ENCODE data around the gene CCSER1.
"Not testable (repeated sequence)": the region's sequence is repeated elsewhere in the genome, so short reads cannot be mapped to it uniquely, and the experiment has no call there.

CCSER1 gene

GRCh38 chr4:90457817-90458216 lies 330.6 kb downstream of the CCSER1 start:
- no peak for DNase-seq

GRCh38 chr4:90458576-90458975 lies 331.4 kb downstream of the CCSER1 start:
- DNase-seq, result no peak

DNA sequence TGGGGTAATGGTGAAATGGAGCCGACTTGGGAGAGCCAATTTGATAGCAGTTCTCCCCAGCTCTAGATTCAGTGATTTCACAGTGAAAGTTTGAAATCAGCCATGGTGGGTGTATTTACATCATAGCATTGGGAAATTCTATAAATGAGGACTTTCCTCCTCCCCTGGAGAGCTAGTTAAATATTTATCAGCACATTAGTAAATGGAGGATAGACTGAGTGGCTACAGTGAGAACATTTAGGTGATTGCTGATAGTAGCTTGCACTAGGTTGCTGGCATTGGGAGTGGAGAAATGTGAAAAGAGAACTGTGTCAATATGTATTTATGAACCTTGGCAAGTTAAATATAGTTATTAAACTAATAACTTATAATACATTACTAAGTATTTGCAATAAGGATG lies 347.3 kb downstream of the CCSER1 start:
- DNase-seq, result no peak

DNA sequence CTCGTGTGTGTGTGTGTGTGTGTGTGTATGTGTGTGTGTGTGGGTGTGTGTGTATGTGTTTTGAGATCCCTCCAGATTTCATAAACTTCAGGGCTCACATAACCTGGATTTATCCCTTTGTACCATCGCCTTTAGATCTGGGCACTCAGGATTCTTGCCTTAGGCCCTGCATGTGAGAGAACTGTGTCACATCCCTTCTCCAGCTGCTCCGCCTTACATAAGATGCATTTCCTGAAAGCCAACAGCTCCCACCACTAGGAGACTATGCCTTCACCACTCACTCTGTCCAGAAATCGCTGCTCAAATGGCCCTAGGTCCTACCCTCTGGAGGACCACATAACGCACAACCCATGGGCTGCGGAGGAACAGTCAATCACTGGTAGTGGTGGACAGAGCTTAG lies 348.8 kb downstream of the CCSER1 start:
- DNase-seq, result no peak

GRCh38 chr4:90476586-90476985 lies 349.4 kb downstream of the CCSER1 start:
- DNase-seq, result peak; percentile 49

- not testable (repeated sequence) for DNase-seq
Measured at GRCh38 chr4:90484894-90485293, 357.7 kb downstream of the CCSER1 start.

DNA sequence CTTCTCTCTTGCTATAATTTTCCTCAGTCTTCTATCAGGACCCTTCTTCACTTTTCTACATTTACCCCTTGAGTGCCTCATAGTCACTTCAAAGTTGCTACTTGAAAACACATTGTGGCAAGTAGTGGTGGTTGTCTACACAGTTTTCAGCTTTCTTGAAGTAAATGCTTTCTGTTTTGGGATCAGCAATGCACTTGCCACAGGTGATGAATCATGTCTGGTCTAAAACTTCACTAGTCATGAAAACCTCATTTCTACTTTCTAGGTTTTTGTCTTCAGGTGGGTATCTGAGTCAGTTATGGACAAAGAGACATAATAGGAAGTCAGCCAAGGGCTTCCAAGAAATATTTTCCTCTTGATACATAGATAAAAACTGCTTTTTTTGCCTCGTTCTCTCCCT lies 359.2 kb downstream of the CCSER1 start:
- no peak for DNase-seq

- no peak for DNase-seq
Measured at GRCh38 chr4:90495211-90495610, 368.0 kb downstream of the CCSER1 start.

DNA sequence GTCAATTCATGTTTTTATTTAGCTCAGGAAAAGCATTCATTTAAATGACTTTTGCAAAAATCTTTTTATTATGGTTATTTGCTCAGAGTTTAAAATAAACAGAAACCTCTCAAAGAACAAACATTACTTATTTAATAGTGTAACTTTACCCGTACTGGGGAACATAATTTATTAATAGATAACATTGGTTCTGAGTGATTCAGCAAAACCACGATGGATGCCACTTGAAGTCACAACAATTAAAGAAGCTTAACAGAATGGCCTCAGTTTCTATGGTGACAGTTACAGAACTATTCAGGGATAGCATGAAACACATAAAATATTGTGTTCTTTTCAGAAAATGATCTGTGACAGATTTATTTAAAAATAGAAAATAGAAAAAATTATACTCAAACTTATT lies 368.7 kb downstream of the CCSER1 start:
- DNase-seq, result no peak

DNA sequence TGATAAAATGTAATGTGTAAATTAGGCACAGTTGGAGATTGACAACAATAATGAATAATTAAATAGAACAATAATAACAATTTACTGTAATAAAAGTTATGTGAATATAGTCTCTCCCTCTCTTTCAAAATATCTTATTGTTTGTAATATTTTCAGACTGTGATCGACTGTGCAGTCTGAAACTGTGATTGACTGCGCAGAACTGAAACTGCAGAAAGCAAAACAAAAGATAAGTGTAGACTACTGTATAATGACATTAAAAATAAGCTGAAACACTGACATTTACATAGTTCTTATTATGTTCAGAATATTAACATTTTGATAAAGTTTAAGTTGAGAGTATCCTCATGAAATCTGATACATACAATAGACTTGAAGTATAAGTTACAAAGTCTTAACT lies 371.0 kb downstream of the CCSER1 start:
- DNase-seq, result no peak

DNA sequence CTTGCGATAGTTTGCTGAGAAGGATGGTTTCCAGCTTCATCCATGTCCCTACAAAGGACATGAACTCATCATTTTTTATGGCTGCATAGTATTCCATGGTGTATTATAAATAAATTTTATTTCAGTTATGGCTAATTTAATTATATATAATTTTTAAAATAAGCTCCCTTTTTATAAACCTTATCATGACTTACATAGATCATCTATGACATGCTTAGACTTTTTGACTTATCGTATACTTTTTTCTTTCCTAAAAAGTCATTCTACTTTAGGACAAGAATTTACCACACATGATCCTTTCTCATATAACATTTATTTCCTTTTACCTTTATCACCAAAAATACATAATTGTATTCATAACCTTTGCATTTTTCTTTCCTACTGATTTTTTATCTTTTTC lies 376.5 kb downstream of the CCSER1 start:
- no peak for DNase-seq

- no peak for DNase-seq
Measured at GRCh38 chr4:90515191-90515590, 388.0 kb downstream of the CCSER1 start.

DNA sequence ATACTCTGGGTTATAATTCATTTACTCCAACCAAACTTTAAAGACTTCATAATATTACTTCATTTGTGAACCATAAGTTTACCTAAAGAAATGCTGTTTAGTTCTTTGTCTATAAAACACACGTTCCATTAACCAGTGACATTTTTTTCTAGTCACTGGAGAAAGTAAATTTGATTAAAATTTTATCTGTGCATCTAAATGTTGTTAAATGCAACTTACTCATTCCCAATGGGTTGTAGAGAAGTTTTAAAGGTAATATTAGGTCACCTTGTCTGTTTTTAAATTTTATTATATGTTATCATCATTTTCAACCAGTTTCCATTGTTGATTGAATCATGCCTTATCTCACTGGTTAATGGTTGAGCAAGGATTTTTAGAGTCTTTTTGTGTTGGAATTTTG lies 401.4 kb downstream of the CCSER1 start:
- no peak for DNase-seq

DNA sequence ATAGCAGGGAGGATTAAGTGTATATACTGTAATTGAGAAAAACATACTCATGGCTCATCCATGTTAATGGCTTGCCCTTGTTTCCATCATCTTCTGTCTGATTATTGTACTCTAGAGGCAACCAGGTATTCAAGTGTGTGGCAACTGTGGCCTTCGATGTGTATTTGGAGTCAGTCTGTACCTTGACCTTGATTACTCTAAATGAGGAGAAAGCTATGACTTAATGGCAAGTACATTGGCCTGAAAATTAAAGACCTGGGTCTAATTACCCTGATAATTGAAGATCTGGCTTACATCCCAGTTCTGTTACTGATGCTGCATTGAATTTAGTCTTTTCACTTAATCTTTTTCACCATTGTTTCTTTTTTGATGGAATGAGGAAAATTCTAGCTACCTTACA lies 409.2 kb downstream of the CCSER1 start:
- no peak for DNase-seq

- DNase-seq, result no peak
Measured at GRCh38 chr4:90537491-90537890, 410.3 kb downstream of the CCSER1 start.

- DNase-seq, result no peak
Measured at GRCh38 chr4:90540536-90540935, 413.3 kb downstream of the CCSER1 start.

DNA sequence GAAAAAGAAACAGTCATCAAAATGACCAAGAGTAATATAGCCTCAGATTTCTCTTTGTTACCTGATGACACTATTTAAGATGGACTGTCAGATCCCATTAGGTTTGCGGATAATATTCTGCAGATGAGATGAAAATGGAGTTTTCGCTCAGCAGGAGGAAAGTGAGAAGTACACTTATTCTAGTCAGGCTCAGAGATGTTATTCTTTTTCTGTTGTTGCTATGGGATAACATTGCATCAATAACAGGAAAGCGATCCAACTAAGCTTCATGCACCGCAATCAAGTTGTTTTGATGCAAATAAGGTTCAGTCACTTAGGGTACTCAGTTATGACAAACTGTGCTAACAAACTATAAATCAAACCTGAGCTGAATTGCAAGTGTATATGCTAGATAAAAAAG lies 415.0 kb downstream of the CCSER1 start:
- DNase-seq, result peak; percentile 48

DNA sequence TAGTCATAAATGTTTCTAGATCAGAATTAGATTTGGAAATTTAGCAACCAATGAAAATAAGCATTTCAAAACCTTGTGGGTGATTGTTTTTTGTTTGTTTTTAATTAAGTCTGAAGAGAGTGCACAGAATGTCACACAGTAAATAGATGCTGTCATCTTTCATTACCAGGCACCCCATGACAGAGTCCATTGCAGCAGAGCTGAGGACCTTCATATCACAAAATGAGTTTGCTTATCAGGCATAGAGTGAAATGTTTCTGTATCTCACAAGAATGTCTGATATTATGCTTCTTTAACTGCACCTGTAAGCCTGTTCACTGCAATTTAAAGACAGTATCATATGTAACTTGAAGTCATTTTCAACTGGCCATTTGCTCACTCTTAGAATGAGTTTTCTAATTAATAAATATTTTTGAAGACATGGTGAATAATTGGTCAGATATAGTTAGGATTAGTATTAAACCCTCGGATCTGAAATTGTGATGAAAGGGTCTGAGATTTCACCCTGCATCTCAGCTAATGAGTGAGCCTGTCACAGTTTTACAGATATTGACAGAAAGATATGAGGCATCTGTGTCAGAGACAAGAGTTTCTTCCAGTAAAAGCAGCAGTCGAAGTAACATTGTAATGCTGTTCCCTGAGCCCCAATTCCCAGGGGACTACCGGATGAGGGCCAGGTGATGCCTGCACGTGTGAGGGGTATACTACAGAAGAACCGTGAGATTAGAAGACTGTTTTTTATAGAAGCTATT lies 416.4 kb downstream of the CCSER1 start:
- DNase-seq, result no peak

DNA sequence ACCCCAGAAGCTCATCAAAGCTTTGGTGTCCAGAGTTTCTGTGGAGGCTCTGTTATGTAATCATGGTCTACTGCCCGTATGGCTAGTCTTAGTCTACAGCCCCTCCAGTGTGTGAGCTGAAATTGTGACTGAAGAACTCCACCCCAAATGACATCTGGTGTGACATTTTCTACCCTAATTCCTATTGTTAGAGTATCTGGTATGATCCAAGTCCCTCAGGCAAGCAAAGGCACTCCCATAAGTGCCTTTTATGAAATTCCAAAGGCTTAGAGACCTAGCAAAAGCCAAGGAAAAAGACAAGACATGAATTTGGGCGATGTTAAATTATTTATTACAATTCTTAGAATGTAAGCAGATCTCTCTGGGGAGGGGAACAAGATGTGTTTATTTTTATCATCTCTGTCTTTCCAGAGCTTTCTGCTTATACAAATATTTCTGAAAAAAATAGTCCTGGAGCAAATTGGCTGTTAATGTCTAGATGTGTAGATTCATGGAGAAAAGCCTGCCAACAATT lies 417.4 kb downstream of the CCSER1 start:
- no peak for DNase-seq

DNA sequence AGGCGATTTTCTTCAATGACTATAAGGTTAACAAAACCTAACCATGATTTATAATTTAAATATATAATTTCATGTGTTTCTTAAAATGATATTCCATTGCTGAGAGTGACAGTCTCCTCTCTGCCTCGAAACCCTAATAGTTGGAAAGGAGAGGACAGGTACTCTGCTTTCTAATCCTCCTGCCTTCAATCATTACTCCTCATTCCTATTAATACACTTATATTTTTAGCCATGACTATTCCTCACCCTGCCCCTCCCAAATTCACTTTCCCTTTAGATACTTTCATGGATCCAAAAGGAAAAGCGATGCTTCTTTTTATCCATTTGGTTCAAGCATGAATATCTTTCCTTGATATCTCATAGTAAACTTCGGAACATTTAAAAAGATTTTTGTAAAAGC lies 418.2 kb downstream of the CCSER1 start:
- no peak for DNase-seq

DNA sequence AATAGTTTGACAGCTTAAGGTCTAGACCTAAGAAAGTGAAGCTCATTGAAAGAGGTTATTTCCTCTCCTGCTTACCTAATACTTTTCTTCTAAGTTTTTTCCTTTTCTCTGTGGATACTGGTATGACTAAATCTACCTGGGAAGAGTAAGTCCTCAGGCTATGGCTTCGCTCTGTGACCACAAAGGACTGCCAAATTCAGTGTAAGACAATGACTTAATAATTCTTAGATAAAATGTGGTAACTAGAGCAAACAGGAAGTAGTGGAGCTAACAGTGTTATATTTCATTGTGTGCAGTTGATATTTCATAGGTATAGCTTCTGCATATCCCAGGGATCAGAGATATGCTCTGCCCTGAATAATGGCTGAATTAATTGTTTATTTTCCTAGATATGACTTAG lies 418.9 kb downstream of the CCSER1 start:
- no peak for DNase-seq

DNA sequence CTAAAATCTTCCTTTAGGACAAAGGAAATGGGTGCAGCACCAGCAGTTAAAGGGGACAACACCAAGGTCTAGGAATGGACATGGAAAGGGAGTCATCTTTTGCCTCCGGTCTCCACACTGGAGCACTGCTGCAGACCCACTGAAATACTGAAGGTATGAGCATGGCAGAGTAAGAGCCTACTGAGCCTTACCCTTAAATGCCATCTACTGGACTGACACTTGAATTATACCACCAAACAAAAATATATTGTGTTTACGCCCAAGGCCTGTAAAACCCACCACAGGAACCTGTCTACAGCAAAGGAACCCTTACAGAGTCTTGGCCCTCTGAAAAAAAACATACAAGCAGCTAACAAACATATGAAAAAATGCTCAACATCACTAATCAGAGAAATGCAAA lies 443.4 kb downstream of the CCSER1 start:
- no peak for DNase-seq

DNA sequence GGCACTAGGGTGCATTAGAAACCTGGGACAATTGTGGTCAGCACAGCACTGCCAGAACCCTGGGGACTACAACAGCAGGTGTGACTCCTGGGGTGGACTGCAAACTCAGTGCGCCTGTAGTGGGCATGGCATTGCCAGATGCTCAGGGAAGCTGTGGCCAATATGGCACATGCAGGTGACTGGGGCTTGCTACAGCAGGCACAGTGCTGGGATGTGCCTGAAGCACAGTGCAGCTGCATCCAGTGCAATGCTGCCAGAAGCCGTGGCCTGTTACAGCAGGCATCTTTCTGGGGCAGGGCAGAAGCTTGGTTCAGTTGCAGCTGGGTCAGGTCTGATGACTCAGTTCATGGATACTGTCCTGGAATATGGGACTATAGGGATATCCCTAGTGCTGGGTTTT lies 445.8 kb downstream of the CCSER1 start:
- DNase-seq, result no peak

DNA sequence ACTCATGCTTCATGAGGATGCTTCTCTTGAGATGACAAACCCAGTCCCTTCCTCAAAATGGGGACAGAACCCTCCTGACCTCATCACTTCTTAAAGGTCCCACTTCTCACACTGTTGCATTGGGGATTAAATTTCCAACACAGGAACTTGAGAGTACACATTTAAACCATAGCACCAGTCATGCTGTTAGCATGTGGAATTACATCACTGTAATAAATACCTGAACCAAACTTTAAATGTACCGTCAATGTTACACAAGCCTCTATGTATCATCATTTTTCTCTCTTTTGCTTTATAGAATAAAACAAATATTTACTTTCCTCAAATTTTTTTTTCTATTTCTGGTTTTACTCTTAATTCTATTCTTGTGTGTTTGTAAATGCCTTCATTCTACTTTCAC lies 448.2 kb downstream of the CCSER1 start:
- DNase-seq, result no peak

- no peak for DNase-seq
Measured at GRCh38 chr4:90580326-90580725, 453.1 kb downstream of the CCSER1 start.

Measured in NCI-H345 (cell line).